Erythroblast (primary cell): ENCODE data around the gene SHOC2.
A peak's percentile ranks its signal among the peaks of the same experiment; 100 is the strongest.

Experiments
- GATA1 ChIP-seq: IDR thresholded peaks from 2 replicates; pipeline ENCODE4 v1.6.1; 2011; ENCODE audit warnings: low read depth, mild to moderate bottlenecking, control low read depth, low read length, moderate library complexity
- POLR2A ChIP-seq: IDR thresholded peaks from 2 replicates; pipeline ENCODE4 v1.6.1; 2011; ENCODE audit warnings: mild to moderate bottlenecking, low read length

GRCh38 chr10:110918643-110919348, 608 bp upstream of the SHOC2 start, which contains the start of gene BBIP1:
- TF ChIP-seq GATA1 (no peak), POLR2A (peak; percentile 89)
